GM23338 (cell line): Measurements from ENCODE around the gene MYO5B. TPM values are rescaled to one million over a fixed set of nuclear protein-coding genes. Genes with fewer than 3 reads are reported as not detected.

ENCODE experiments used
- ATAC-seq: fragments of 200-7000 bp; cut with Tn5 transposase; 3 replicates; pipeline ENCODE4 v1.9.1; 2020
- DNase-seq: peaks from one replicate; pipeline ENCODE4 v3.0.0-alpha.2; 2015; ENCODE audit warnings: low spot score
- H2AFZ ChIP-seq: fragments of 200-600 bp; sonication (generic); 2 replicates; pipeline ENCODE4 v1.8.0; 2016; ENCODE audit warnings: antibody characterized with exemption, mild to moderate bottlenecking, moderate library complexity
- H3F3A ChIP-seq: fragments of 200-600 bp; sonication (generic); replicated peaks from 2 replicates; pipeline ENCODE4 v1.8.0; 2017; ENCODE audit warnings: antibody characterized with exemption, mixed run types, low read depth
- H3K27ac ChIP-seq: fragments of 200-600 bp; sonication (generic); 2 replicates; pipeline ENCODE4 v1.6.1; 2016; ENCODE audit warnings: low read depth
- H3K27me3 ChIP-seq: fragments of 200-600 bp; sonication (generic); 2 replicates; pipeline ENCODE4 v1.8.0; 2016; ENCODE audit warnings: mild to moderate bottlenecking, mixed run types, moderate library complexity; ENCODE audit not compliant: insufficient read depth
- H3K36me3 ChIP-seq: fragments of 200-600 bp; sonication (generic); 2 replicates; pipeline ENCODE4 v1.8.0; 2016; ENCODE audit warnings: mild to moderate bottlenecking; ENCODE audit not compliant: insufficient read depth
- H3K4me1 ChIP-seq: fragments of 200-600 bp; sonication (generic); 2 replicates; pipeline ENCODE4 v1.8.0; 2016; ENCODE audit warnings: mild to moderate bottlenecking, moderate library complexity; ENCODE audit not compliant: insufficient read depth
- H3K4me2 ChIP-seq: fragments of 200-600 bp; sonication (generic); 2 replicates; pipeline ENCODE4 v1.7.1; 2017; ENCODE audit warnings: mixed run types
- H3K4me3 ChIP-seq: fragments of 200-600 bp; sonication (generic); 2 replicates; pipeline ENCODE4 v1.6.1; 2016; ENCODE audit warnings: mixed run types
- H3K79me2 ChIP-seq: fragments of 200-600 bp; sonication (generic); replicated peaks from 2 replicates; pipeline ENCODE4 v1.8.0; 2017; ENCODE audit warnings: mild to moderate bottlenecking; ENCODE audit not compliant: insufficient read depth
- H3K9me2 ChIP-seq: fragments of 200-600 bp; sonication (generic); 2 replicates; pipeline ENCODE4 v1.8.0; 2017; ENCODE audit not compliant: insufficient read depth
- H4K20me1 ChIP-seq: fragments of 200-600 bp; sonication (generic); replicated peaks from 2 replicates; pipeline ENCODE4 v1.8.0; 2017; ENCODE audit warnings: mild to moderate bottlenecking; ENCODE audit not compliant: insufficient read depth
- H3K27ac Mint-ChIP-seq: 2 replicates; pipeline ENCODE4 v1.8.0; 2020; ENCODE audit warnings: inconsistent platforms, mild to moderate bottlenecking, moderate library complexity, mixed read lengths
- H3K27me3 Mint-ChIP-seq: 3 replicates; pipeline ENCODE4 v1.8.0; 2022; ENCODE audit warnings: low read depth, mild to moderate bottlenecking, moderate library complexity, mixed read lengths, inconsistent platforms; ENCODE audit not compliant: insufficient read depth, poor library complexity
- H3K36me3 Mint-ChIP-seq: 3 replicates; pipeline ENCODE4 v1.8.0; 2021; ENCODE audit warnings: low read depth, mild to moderate bottlenecking, inconsistent platforms, moderate library complexity, mixed read lengths
- H3K4me1 Mint-ChIP-seq: 3 replicates; pipeline ENCODE4 v1.8.0; 2020; ENCODE audit warnings: mild to moderate bottlenecking, inconsistent platforms, mixed read lengths
- H3K4me3 Mint-ChIP-seq: 3 replicates; pipeline ENCODE4 v1.8.0; 2021; ENCODE audit warnings: moderate library complexity, mild to moderate bottlenecking, inconsistent platforms, mixed read lengths
- H3K9me3 Mint-ChIP-seq: 3 replicates; pipeline ENCODE4 v1.8.0; 2020; ENCODE audit warnings: moderate library complexity, mild to moderate bottlenecking, inconsistent platforms, mixed read lengths
- CREB1 ChIP-seq: fragments of 250-450 bp; sonication (Bioruptor Pico); IDR thresholded peaks from 2 replicates; pipeline ENCODE4 v1.5.0; 2020; ENCODE audit warnings: low read depth, mild to moderate bottlenecking, moderate library complexity
- EZH2 ChIP-seq: fragments of 200-600 bp; sonication (generic); IDR thresholded peaks from one replicate; pipeline ENCODE4 v1.8.0; 2017; ENCODE audit warnings: antibody characterized with exemption, mild to moderate bottlenecking, low read depth; ENCODE audit not compliant: unreplicated experiment
- EZH2phosphoT487 ChIP-seq: fragments of 200-600 bp; sonication (generic); IDR thresholded peaks from one replicate; pipeline ENCODE4 v1.8.1; 2018; ENCODE audit warnings: antibody characterized with exemption; ENCODE audit not compliant: unreplicated experiment
- JUNB ChIP-seq: IDR thresholded peaks from one replicate; pipeline ENCODE4 v1.6.1; 2016; ENCODE audit warnings: antibody characterized with exemption; ENCODE audit not compliant: unreplicated experiment
- NANOG ChIP-seq: IDR thresholded peaks from 2 replicates; pipeline ENCODE4 v1.6.1; 2016; ENCODE audit warnings: antibody characterized with exemption, borderline replicate concordance
- POLR2AphosphoS5 ChIP-seq: IDR thresholded peaks from 2 replicates; pipeline ENCODE4 v1.6.1; 2016; ENCODE audit warnings: antibody characterized with exemption, low read depth
- STAT1 ChIP-seq: IDR thresholded peaks from one replicate; pipeline ENCODE4 v1.6.1; 2016; ENCODE audit warnings: antibody characterized with exemption; ENCODE audit not compliant: unreplicated experiment
- ZNF114 ChIP-seq: fragments of 250-450 bp; sonication (Bioruptor Pico); IDR thresholded peaks from 2 replicates; pipeline ENCODE4 v1.5.0; 2020; ENCODE audit warnings: mild to moderate bottlenecking, moderate library complexity
- ZNF331 ChIP-seq: fragments of 250-450 bp; sonication (Bioruptor Pico); IDR thresholded peaks from 2 replicates; pipeline ENCODE4 v1.5.0; 2020; ENCODE audit warnings: low read depth, mild to moderate bottlenecking, moderate library complexity
- polyA plus RNA-seq: library from polyadenylated mRNA; unstranded; fragments of >200 nt; fragmentation: Nextera tagmentation; extraction: Ambion mirVana; gene quantifications from 2 replicates; pipeline ENCODE4 v1.2.1, GENCODE V29; 2016
- total RNA-seq: library from RNA; depleted of rRNA; stranded (reverse); fragments of >200 nt; shearing (Covaris generic); gene quantifications from 2 replicates; pipeline ENCODE4 v1.2.3, GENCODE V29; 2014
- TF ChIP-seq, protein P1 (sequence below): IDR thresholded peaks from 2 replicates; pipeline ENCODE4 v1.6.1; 2016; ENCODE audit warnings: antibody characterized with exemption
- TF ChIP-seq, protein P2 (sequence below): IDR thresholded peaks from one replicate; pipeline ENCODE4 v1.6.1; 2018; ENCODE audit warnings: antibody characterized with exemption; ENCODE audit not compliant: unreplicated experiment
- TF ChIP-seq, protein P3 (sequence below): fragments of 250-450 bp; sonication (Bioruptor Pico); IDR thresholded peaks from 2 replicates; pipeline ENCODE4 v1.5.0; 2020; ENCODE audit warnings: mild to moderate bottlenecking, moderate library complexity
- TF ChIP-seq, protein P4 (sequence below), 2 experiments: fragments of 200-600 bp in 1 of 2; sonication (generic) in 1 of 2; conservative IDR thresholded peaks; 2 replicates each; pipeline versions ENCODE4 v1.5.1 to v1.6.1; 2016 to 2017; ENCODE audit warnings: antibody characterized with exemption in 2 of 2, low read depth in 2 of 2, mild to moderate bottlenecking in 2 of 2, moderate library complexity in 1 of 2

MYO5B gene
- total and polyA plus RNA-seq, 2 experiments from 2014 or later, result 3.2 to 19.1 TPM

DNA sequence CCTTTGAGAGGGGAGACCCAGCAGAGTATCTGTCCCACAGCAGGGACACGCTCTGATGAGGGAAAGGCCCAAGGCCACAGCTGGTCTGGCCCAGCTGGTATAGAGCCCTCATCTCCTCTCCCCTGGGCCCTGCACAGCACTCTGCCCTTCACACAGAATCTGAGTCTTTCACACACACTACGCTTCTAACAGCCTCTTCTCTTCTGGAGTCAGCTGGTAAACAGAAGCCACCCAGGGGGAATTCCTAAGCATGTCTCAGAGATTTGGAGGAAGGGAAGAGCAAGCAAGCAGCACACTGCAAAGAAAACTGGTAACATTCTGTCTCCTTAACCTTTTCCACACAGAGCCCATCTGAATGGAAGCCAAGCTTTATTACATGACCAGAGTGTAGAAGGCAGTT lies 260.5 kb downstream of the MYO5B start:
- H3K9me2 ChIP-seq, result no peaks in the 10 kb centered on the region
- ATAC-seq (peak; percentile 31; the same call in 1 of the 3 replicates), DNase-seq (no peak)
- H3K9me3 Mint-ChIP-seq, result no peaks in the 10 kb centered on the region
- H3K4me2 ChIP-seq, result no peak overlapping the region
- H3K27me3 Mint-ChIP-seq, result peaks cover 4% of the 10 kb centered on the region
- TF ChIP-seq, protein P1, sequence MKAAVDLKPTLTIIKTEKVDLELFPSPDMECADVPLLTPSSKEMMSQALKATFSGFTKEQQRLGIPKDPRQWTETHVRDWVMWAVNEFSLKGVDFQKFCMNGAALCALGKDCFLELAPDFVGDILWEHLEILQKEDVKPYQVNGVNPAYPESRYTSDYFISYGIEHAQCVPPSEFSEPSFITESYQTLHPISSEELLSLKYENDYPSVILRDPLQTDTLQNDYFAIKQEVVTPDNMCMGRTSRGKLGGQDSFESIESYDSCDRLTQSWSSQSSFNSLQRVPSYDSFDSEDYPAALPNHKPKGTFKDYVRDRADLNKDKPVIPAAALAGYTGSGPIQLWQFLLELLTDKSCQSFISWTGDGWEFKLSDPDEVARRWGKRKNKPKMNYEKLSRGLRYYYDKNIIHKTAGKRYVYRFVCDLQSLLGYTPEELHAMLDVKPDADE, result no peak
- TF ChIP-seq, protein P2, sequence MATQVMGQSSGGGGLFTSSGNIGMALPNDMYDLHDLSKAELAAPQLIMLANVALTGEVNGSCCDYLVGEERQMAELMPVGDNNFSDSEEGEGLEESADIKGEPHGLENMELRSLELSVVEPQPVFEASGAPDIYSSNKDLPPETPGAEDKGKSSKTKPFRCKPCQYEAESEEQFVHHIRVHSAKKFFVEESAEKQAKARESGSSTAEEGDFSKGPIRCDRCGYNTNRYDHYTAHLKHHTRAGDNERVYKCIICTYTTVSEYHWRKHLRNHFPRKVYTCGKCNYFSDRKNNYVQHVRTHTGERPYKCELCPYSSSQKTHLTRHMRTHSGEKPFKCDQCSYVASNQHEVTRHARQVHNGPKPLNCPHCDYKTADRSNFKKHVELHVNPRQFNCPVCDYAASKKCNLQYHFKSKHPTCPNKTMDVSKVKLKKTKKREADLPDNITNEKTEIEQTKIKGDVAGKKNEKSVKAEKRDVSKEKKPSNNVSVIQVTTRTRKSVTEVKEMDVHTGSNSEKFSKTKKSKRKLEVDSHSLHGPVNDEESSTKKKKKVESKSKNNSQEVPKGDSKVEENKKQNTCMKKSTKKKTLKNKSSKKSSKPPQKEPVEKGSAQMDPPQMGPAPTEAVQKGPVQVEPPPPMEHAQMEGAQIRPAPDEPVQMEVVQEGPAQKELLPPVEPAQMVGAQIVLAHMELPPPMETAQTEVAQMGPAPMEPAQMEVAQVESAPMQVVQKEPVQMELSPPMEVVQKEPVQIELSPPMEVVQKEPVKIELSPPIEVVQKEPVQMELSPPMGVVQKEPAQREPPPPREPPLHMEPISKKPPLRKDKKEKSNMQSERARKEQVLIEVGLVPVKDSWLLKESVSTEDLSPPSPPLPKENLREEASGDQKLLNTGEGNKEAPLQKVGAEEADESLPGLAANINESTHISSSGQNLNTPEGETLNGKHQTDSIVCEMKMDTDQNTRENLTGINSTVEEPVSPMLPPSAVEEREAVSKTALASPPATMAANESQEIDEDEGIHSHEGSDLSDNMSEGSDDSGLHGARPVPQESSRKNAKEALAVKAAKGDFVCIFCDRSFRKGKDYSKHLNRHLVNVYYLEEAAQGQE, result no peak
- TF ChIP-seq NANOG (no peak), CREB1 (CRISPR knock-in tag) (no peak), ZNF114 (no peak), STAT1 (no peak), EZH2 (no peak), JUNB (no peak), EZH2phosphoT487 (no peak), POLR2AphosphoS5 (no peak), ZNF331 (CRISPR knock-in tag) (no peak)
- TF ChIP-seq, protein P3, sequence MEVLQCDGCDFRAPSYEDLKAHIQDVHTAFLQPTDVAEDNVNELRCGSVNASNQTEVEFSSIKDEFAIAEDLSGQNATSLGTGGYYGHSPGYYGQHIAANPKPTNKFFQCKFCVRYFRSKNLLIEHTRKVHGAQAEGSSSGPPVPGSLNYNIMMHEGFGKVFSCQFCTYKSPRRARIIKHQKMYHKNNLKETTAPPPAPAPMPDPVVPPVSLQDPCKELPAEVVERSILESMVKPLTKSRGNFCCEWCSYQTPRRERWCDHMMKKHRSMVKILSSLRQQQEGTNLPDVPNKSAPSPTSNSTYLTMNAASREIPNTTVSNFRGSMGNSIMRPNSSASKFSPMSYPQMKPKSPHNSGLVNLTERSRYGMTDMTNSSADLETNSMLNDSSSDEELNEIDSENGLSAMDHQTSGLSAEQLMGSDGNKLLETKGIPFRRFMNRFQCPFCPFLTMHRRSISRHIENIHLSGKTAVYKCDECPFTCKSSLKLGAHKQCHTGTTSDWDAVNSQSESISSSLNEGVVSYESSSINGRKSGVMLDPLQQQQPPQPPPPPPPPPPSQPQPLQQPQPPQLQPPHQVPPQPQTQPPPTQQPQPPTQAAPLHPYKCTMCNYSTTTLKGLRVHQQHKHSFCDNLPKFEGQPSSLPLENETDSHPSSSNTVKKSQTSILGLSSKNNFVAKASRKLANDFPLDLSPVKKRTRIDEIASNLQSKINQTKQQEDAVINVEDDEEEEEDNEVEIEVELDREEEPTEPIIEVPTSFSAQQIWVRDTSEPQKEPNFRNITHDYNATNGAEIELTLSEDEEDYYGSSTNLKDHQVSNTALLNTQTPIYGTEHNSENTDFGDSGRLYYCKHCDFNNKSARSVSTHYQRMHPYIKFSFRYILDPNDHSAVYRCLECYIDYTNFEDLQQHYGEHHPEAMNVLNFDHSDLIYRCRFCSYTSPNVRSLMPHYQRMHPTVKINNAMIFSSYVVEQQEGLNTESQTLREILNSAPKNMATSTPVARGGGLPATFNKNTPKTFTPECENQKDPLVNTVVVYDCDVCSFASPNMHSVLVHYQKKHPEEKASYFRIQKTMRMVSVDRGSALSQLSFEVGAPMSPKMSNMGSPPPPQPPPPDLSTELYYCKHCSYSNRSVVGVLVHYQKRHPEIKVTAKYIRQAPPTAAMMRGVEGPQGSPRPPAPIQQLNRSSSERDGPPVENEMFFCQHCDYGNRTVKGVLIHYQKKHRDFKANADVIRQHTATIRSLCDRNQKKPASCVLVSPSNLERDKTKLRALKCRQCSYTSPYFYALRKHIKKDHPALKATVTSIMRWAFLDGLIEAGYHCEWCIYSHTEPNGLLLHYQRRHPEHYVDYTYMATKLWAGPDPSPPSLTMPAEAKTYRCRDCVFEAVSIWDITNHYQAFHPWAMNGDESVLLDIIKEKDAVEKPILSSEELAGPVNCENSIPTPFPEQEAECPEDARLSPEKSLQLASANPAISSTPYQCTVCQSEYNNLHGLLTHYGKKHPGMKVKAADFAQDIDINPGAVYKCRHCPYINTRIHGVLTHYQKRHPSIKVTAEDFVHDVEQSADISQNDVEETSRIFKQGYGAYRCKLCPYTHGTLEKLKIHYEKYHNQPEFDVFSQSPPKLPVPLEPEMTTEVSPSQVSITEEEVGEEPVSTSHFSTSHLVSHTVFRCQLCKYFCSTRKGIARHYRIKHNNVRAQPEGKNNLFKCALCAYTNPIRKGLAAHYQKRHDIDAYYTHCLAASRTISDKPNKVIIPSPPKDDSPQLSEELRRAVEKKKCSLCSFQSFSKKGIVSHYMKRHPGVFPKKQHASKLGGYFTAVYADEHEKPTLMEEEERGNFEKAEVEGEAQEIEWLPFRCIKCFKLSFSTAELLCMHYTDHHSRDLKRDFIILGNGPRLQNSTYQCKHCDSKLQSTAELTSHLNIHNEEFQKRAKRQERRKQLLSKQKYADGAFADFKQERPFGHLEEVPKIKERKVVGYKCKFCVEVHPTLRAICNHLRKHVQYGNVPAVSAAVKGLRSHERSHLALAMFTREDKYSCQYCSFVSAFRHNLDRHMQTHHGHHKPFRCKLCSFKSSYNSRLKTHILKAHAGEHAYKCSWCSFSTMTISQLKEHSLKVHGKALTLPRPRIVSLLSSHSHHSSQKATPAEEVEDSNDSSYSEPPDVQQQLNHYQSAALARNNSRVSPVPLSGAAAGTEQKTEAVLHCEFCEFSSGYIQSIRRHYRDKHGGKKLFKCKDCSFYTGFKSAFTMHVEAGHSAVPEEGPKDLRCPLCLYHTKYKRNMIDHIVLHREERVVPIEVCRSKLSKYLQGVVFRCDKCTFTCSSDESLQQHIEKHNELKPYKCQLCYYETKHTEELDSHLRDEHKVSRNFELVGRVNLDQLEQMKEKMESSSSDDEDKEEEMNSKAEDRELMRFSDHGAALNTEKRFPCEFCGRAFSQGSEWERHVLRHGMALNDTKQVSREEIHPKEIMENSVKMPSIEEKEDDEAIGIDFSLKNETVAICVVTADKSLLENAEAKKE (CRISPR knock-in tag), result no peak
- TF ChIP-seq, protein P4, sequence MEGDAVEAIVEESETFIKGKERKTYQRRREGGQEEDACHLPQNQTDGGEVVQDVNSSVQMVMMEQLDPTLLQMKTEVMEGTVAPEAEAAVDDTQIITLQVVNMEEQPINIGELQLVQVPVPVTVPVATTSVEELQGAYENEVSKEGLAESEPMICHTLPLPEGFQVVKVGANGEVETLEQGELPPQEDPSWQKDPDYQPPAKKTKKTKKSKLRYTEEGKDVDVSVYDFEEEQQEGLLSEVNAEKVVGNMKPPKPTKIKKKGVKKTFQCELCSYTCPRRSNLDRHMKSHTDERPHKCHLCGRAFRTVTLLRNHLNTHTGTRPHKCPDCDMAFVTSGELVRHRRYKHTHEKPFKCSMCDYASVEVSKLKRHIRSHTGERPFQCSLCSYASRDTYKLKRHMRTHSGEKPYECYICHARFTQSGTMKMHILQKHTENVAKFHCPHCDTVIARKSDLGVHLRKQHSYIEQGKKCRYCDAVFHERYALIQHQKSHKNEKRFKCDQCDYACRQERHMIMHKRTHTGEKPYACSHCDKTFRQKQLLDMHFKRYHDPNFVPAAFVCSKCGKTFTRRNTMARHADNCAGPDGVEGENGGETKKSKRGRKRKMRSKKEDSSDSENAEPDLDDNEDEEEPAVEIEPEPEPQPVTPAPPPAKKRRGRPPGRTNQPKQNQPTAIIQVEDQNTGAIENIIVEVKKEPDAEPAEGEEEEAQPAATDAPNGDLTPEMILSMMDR (conservative IDR thresholded peaks at IDR 0.05; ENCODE audit: low read depth in 2 of 2), result no peak
- no peaks in the 10 kb centered on the region for H3K27me3 ChIP-seq
- no peaks in the 10 kb centered on the region for H3F3A ChIP-seq
- H4K20me1 ChIP-seq, result no peaks in the 10 kb centered on the region
- no peaks in the 10 kb centered on the region for H3K4me1 ChIP-seq
- no peak overlapping the region for H2AFZ ChIP-seq
- no peak overlapping the region for H3K4me3 Mint-ChIP-seq
- no peak overlapping the region for H3K27ac ChIP-seq
- H3K79me2 ChIP-seq, result no peaks in the 10 kb centered on the region
- H3K27ac Mint-ChIP-seq, result no peak overlapping the region
- H3K4me3 ChIP-seq, result no peak overlapping the region
- no peaks in the 10 kb centered on the region for H3K4me1 Mint-ChIP-seq
- H3K36me3 Mint-ChIP-seq, result no peaks in the 10 kb centered on the region
- no peaks in the 10 kb centered on the region for H3K36me3 ChIP-seq
